Limb (tissue), 2 donors: ENCODE data around the gene SLC7A10.
"Not testable (repeated sequence)": the region's sequence is repeated elsewhere in the genome, so short reads cannot be mapped to it uniquely, and the experiment has no call there.

Experiments
- DNase-seq, 2 donors: peaks; one replicate each; pipeline ENCODE4 v3.0.0-alpha.2; 2016; ENCODE audit errors: extremely low spot score in 2 of 2

The SLC7A10 gene

DNA sequence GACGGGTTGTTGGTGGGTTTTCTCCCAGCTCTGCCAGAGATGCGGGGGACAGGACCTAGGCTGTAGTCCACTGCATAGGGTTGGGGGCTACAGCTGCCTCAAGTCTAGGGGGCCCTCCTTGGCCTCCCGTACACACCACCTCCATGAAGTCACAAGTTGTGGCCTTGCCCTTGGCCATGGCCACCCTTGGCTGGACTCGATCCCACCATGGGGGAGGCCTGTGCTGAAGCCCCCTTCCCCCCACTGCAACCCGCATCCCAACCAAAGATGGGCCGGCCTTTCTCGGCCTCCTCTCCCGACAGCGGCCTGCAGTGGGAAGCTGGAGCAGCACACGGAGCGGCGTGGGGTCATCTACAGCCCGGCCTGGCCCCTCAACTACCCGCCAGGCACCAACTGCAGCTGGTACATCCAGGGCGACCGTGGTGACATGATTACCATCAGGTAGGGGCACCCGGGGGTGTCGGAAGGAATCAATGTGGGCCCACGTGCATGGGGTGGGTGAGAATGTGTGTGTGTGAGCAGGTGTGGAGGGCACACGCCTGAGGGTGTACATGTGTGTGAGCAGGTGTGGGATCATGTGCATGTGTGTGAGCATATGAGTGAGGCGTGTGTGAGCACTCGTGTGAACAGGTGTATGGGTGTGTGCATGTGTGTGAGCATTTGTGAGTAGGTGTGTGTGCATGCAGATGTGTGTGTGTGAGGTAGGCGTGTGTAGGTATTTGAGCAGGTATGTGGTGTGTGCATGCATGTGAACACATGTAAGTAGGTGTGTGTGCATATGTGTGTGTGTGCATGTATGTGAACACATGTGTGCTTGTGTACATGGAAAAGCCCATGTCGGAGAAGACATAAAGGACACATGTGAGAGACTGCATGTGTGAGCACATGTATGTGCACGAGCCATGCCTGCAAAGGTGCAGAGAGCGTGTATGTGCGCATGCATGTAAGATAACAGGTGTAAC lies 22.8 kb downstream of the SLC7A10 start:
- no peak for DNase-seq

DNA sequence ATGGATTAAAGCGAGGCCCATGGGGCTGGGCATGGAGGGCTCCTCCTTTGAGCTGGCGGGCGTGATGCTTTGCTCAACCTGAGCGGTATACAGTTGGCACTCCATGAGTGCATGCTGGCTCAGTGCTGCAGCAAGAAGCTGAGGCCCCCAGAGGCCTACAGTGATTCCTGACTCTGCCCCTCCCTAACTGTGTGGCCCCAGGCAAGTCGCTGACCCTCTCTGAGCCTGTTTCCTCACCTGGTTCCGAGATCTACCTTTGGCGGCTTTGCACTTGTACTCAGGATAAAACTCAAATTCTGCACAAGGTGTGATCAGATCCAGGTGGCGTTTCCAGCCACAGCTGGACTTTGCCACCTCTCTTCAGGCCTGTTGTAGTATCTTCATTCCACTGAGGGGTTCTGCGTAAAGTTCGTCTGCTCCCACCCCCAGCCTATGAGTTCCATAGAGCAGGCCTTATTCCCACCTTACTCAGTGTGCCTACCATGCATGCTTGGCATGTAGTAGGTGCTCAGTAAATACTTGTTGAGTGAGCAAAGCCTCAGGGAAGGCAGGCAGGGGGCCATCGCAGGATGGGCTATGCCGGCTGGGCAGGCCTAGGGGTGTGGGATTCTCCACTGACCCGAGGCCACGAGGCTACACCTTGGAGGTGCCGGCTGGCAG lies 23.6 kb downstream of the SLC7A10 start:
- DNase-seq: no peak

DNA sequence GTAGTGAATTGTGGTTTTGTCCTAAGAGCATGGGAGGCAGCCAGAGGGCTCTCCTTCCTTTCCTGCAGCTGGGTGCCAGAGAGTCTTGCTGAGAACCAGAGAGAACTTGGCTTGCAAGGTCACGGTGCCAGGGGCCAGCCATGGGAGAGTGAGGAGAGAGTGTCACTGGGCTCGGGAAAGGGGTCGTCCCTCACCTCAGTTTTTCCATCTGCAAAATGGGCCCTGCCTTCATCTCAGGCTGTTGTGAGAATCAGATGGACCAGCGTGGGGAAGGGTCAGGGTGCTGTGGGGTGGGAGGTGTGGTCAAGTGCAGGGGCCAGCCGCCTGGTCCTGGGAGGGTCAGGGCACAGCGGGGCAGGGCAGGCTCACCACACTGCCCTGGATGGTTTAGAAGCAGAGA lies 24.2 kb downstream of the SLC7A10 start:
- no peak for DNase-seq

DNA sequence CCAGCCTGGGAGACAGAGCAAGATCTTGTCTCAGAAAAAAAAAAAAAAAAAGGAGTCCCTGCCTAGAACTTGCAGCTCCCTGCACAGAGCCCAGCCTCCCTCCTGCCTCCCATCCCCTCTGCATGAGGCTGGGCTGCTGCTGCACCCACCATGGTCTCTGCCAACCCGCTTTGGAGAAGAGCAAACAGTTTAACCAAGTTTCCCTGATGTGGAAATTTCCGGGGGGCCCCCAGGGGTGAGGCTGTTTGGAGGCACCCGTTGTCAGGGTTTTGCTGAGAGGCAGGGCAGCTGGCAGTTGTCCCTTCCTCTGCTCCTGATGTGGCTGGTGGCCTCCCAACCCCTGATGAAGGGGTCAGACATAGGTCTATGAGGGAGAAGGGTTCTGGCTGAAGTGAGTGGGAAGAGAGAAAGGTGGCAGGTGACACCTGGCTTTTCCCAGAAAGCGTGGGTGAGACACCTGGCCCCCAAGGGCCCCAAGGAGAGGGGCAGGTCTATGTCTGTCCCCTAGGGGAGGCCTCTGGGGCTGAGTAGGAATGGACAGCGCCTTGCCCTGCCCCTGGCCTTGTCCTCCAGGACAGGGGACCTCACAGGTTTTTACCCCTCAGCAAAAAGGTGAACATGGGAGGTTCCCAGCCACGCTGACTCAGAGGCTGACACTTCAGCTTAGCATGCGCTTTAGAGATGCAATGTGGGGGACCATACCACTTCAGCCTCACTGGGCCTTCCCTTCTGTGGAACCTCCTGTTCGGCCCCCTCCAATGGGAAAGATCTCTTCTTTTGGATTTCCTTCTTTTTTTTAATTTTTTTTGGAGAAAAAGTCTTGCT lies 26.0 kb downstream of the SLC7A10 start:
- no peak for DNase-seq

DNA sequence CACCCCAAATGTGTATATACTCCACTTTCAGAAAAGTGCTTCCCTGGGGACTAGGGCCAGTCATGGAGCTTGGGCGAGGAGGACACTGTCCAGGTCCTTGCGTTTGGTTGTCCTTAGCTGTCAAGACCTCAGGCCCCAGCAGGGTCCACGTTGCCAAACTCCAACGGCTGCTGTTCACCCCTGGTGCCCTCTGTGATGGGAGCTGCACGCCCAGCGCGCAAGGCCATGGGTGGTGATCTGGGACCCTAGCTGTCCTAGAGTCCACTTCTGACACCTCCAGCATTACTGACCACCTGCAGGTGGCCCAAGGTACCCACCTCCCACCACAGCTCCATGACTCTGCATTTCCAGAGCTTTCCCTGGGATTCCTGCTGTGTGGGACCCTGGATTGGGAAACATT lies 27.5 kb downstream of the SLC7A10 start:
- no peak for DNase-seq

DNA sequence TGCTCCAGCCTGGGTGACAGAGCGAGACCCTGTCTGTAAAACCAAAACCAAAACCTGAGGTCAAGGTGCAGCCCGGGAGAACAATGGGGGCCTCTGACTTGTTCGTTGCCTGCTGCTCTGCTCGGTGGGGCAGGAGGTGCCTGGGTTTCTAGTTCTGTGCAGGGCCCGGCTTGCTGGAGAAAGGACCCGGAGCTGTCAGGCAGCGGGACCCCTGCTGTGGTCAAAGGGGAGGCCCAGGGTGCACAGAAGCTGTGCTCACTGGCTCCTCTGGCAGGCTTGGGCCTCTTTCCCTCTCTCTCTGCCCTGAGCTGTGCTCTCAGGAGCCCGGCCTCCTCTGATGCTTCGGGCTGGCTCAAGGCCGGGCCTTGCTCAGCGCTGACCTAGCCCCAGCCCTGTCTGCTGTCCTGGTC lies 28.1 kb downstream of the SLC7A10 start:
- DNase-seq: no peak

DNA sequence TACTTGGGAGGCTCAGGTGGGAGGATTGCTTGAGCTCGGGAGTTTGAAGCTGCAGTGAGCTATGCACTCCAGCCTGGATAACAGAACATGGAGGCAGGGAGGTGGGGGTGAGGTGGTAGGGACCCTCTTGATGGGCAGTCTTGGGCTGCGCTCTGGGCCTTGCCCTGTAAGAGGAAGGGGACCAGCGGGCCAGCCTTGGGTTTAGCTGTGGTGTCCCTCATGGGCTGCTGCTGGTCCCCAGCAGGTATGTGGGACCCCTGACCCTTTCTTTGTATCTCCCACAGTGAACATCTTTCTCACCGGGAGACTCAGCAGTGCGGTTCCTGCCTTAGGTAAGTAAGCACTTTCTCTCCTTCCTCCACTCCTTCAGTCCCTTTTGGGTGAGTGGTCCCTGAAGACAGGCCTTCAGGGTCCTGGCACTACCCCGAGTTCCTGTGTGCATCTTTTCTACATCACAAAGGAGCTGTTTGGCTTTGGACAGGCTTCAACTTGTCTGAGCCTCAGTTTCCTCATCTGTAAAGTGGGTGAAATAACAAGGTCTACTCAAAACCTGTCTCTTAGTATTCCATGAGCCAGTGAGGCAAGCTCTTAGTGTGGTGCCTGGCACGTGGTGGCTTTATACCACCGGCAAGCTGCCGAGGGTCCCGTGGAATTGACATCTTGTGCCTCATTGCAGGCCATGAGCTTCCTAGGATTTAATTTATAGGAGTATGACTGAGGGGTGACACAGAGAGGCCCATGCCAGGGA lies 29.0 kb downstream of the SLC7A10 start:
- DNase-seq: no peak

DNA sequence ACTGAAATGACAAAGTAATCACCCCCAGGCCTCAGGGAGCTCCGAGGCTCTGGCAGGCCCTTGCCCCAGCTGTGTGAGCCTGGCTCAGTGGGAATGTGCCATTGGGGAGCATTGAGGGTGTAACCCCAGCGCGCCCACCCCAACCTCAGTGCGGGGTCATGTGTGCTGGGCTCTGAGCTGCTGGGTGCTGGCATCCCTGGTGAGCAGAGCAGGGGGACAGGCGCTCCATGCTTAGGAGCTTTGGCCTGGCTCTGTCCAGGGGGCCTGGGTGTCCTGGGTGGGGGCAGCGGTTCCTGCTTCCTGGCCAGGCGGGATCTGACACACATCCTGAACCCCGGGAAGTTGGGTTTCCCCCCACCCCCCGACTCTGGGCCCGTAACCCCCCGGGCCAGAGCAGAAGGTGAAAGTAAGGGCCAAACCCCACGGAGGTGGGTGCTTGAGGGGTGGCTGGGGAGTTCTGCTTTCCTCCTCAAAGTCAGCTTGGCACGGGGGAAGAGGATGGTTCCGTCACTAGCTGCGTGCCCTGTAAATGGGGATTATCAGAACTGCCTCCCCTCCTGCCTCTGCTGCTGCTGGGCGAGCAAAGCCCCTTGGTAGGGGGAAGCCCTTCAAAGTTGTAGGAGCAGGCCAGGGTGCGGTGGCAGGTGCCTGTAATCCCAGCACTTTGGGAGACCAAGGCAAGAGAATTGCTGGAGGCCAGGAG lies 29.9 kb downstream of the SLC7A10 start:
- DNase-seq: no peak

DNA sequence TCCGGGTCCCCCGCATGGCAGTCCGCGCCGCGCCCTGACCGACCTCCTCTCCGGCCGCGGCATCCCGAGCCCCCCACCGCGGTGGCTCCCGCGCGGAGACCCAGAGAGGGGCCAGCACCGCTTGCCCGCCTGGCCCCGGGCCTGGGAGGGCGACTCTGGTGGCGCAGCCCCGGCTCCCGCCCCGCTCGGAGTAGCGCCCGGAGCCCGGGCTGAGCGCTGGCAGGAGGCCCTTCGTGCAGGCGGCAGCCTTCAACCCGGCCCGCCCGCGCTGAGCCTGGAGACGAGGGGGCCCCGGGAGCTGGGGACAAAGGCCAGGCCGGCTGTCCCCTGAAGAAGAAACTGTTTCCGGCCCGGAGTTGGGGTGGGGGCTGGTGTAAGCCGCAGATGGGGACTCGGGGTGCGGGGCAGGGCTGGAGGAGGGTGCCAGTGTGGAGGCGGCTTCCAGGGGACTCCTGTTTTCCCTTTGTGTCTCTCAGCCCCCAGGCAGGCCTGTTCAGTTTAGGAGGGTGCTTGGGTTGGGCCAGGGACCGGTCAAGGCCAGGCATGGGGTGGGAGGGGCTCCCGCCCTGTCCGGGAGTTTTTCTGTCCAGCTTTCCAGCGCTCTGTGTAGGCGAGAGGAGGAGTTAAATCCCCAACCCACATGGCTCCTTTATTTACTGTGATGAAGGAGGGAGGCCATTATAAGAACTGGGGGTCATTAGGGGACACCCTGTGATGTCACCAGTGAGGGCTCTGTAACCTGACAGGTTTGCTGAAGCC lies 30.6 kb downstream of the SLC7A10 start:
- peak in 1 of 2 donors; percentile 61 for DNase-seq

DNA sequence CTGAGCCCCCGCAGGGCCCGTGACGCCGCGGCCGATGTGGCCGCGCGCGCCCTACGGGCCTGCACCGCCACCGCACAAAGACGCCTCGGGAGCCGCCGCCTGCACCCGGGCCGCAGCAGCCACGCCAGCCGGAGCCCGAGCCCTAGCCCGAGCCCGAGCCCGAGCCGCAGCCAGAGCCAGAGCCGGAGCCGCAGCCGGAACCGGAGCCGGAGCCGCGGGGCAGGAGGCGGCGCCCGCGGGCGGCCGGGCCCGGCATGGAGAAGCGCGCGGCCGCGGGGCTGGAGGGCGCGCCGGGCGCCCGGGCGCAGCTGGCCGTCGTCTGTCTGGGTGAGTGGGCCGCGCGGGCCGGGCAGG lies 31.1 kb downstream of the SLC7A10 start:
- DNase-seq: no peak

DNA sequence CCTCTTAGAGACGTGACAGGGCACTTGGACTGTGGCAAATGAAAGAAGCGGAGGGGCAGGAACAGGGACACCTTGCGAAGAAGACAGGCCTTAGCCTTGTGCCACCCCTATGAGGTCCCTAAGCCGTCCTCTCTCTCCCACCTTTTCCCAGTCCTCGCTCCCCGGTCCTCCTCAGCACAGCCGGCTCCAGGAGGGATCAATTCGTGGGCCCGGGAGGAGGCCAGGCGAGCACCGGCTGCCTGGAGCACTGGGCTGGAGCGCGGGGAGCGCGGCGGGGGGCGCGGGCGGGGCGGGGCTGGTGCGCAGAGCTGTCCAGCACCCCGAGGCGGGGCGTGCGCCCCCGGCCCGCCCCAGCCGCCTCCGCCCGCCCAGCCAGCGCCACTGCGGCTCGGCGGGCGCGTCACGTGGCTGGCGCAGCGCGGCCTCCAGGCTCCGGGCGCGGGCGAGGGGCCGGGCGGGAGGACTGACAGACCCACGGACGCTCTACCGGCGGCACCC lies 31.7 kb downstream of the SLC7A10 start, which contains the start of gene LRP3:
LRP3 (plus strand) TSS at position 466 of the 498 bp plus-strand sequence. CDS start 456 bp downstream, outside the sequence.
- peak in 1 of 2 donors; percentile 81 for DNase-seq

DNA sequence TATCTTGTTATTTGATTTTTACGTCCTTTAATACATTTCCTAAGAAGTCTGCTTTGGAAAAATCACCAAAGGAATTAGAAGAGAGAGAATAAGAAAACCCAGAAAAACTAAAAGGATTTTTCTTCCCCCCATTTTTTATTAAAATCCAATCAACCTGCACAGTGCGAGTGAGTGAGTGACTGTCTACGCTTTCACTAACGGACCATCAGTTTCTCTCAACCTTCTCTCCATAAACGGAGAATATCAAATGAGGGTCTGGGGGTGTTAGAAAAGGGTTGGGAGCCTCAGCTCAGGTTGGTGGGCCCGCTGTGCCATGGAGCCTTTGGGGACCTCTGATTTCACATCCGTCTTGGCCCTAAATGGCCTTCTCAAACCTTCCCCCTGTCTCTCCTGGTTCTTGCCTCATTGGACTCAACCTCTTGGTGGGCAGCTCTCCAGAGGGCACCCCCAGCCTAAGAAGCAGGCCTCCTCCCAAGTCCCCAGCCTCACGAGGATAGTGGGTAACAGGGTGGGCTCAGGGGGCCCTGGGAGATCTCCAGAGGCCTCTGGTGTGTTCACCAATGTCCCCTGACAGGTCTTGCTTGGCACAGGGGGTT lies 32.3 kb downstream of the SLC7A10 start:
- DNase-seq: peak in 1 of 2 donors; percentile 8

DNA sequence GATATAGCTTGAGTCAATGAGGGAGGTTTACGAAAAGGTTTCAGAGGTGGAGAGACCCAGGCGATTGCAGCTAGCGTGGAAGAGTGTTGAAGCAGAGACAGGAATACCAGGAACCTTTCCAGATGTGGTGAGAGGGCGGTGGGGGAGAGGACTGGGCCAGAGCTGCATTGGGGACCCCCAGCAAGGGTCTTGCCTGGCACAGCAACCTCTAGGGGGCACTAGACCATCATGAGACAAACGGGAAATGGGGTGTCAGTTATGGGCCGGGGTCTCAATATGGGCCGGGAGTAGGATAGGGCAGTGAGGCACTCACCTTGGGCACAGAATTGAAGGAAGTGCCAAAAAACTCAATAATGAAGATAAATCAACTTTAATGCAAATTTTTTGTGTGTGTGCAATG lies 33.6 kb downstream of the SLC7A10 start:
- DNase-seq: peak in 1 of 2 donors; percentile 29

DNA sequence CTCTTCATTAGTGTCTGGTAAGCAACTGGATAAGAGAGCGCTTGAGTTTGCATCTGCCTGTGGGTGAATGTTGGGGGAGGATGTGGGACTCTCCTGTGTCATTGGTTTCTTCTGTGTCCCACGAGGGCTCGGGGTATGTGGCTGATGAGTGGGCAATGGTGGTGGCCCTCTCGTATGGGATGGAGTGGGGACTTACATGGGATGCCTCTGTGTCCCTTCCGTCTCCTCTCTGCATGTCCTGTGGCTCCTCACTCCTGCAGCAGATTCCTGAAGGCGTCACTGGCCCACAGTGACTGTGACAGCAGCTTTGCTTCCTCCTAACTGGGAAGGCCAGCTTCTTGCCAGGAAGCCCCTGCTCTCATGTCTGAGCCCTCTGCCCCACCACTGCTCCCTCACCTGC lies 34.1 kb downstream of the SLC7A10 start:
- peak in 1 of 2 donors; percentile 21 for DNase-seq

DNA sequence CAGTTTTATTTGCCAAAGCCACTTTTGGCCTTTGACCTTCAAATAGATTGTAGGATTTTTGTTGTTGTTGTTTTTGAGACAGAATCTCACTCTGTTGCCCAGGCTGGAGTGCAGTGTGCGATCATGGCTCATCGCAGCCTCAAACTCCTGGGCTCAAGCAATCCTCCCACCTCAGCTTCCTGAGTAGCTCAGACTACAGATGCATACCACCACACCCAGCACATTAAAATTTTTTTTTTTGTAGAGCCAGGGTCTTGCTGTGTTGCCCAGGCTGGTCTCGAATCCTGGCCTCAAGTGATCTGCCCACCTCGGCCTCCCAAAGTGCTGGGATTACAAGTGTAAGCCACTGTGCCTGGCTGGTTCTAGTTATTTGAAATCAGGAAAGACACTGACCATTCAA lies 34.6 kb downstream of the SLC7A10 start:
- not testable (repeated sequence) for DNase-seq

DNA sequence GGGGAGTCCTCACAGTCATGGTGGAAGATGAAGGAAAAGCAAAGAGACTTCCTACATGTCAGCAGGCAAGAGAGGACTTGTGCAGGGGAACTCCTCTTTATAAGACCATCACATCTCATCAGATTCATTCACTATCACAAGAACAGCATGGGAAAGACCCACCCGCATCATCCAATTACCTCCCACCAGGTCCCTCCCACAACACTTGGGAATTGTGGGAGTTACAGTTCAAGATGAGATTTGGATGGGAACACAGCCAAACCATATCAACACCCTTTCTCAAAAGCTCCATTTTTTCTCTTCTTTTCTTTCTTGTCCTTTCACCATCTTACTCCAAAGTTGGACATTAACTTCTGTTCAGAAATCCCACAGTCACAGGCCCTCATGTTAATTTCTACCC lies 36.2 kb downstream of the SLC7A10 start:
- no peak for DNase-seq

DNA sequence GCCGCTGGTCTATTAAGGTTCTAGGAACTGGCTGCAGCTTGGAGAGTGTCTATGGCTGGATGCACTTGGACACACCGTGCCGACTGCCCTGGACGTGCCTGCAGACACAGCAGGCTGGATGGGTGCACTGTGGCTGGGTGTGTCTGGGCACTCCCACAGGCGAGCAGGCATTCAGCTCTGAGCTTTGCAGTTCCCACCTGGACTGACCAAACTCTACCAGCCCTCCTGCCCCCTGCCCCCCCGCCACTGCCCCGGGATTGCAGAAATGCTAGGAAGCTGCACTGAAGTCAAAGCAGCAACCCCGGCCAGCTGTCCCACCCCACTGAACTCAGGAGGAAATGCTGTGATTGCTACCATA lies 38.5 kb downstream of the SLC7A10 start:
- DNase-seq: no peak

DNA sequence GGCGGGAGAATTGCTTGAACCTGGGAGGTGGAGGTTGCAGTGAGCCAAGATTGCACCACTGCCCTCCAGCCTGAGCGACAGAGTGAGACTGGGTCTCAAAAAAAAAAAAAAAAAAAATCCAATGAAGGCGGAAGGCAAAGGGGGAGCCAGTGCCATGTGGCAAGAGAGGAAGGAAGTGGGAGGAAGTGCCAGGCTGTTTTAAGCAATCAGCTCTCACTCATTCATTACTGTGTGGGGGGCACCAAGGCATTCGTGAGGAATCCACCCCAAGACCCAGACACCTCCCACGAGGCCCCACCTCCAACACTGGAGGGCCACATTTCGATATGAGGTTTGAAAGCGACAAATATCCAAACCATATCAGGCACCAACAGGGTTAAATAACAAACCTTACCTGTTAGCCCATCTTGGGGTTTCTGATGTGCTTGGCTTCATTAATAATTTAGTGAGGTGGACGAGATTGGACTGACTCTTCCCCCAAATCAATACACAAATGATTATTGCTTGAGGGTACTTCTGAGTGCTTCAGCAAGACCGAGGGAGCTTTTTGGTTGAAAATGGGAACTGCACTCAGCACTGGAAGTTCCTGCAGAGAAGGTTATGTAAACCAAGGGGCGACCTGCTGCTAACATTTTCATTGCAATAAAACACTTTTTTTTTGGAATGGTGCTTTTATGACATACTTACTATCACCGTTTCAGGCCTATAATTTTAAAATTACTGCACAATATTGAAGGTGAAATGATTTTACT lies 39.0 kb downstream of the SLC7A10 start:
- no peak for DNase-seq
